NCI-H146 treated with DMSO at 0.1 percent for 48 hours (cell line): ENCODE measurements around the gene STXBP6.

Source experiments
- DNase-seq: peaks from one replicate; lab custom pipeline; 2025; ENCODE audit not compliant: unreplicated experiment; lab: John Stamatoyannopoulos, UW

STXBP6 gene

GRCh38 chr14:24891987-24892496, 157.9 kb downstream of the STXBP6 start:
- no peak for DNase-seq

- DNase-seq: no peak
Measured at GRCh38 chr14:24890716-24891115, 159.2 kb downstream of the STXBP6 start.

GRCh38 chr14:24889843-24890242, 160.1 kb downstream of the STXBP6 start:
- DNase-seq: no peak

- DNase-seq: no peak
Measured at GRCh38 chr14:24888532-24888931, 161.4 kb downstream of the STXBP6 start.

GRCh38 chr14:24887623-24888304, 162.2 kb downstream of the STXBP6 start:
- DNase-seq: no peak

GRCh38 chr14:24885410-24885913, 164.5 kb downstream of the STXBP6 start:
- no peak for DNase-seq

- no peak for DNase-seq
Measured at GRCh38 chr14:24883576-24883975, 166.4 kb downstream of the STXBP6 start.

- DNase-seq: no peak
Measured at GRCh38 chr14:24881116-24881893, 168.6 kb downstream of the STXBP6 start.

GRCh38 chr14:24880689-24881088, 169.3 kb downstream of the STXBP6 start:
- no peak for DNase-seq

GRCh38 chr14:24879661-24880386, 170.1 kb downstream of the STXBP6 start:
- DNase-seq: no peak

GRCh38 chr14:24876996-24877395, 173.0 kb downstream of the STXBP6 start:
- DNase-seq: no peak

GRCh38 chr14:24875991-24876878, 173.7 kb downstream of the STXBP6 start:
- no peak for DNase-seq

GRCh38 chr14:24875203-24875838, 174.6 kb downstream of the STXBP6 start:
- DNase-seq: no peak

GRCh38 chr14:24874514-24875202, 175.3 kb downstream of the STXBP6 start:
- DNase-seq: no peak

- no peak for DNase-seq
Measured at GRCh38 chr14:24873551-24873950, 176.4 kb downstream of the STXBP6 start.

GRCh38 chr14:24870949-24871701, 178.8 kb downstream of the STXBP6 start:
- no peak for DNase-seq

GRCh38 chr14:24868389-24868788, 181.6 kb downstream of the STXBP6 start:
- DNase-seq: no peak

- no peak for DNase-seq
Measured at GRCh38 chr14:24866067-24866639, 183.8 kb downstream of the STXBP6 start.
